ENCODE measurements around the gene TPP2.

TPP2 gene

DNA sequence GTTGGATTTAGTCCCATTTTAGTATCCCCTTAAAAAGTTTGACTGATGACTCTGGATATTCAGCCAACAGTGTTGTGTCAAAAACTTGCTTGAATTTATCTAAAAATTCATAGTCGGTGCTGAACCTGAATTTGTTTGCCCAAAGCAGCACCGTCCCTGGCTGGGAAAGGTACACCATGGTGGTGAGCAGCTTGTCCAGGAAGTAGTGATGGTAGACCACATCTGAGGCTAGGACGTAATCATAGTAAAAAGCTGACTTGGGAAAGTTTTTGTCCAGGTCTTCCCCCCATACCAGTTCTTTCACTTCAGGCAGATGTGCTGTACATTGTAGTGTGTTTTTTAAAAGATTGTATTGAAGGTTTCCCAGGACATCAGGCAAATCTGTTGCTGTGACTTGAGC lies 89.2 kb downstream of the TPP2 start:
- H3K4me3 ChIP-seq (ENCODE audit: low read length), result no peak overlapping the region
- TF ChIP-seq, protein P1, sequence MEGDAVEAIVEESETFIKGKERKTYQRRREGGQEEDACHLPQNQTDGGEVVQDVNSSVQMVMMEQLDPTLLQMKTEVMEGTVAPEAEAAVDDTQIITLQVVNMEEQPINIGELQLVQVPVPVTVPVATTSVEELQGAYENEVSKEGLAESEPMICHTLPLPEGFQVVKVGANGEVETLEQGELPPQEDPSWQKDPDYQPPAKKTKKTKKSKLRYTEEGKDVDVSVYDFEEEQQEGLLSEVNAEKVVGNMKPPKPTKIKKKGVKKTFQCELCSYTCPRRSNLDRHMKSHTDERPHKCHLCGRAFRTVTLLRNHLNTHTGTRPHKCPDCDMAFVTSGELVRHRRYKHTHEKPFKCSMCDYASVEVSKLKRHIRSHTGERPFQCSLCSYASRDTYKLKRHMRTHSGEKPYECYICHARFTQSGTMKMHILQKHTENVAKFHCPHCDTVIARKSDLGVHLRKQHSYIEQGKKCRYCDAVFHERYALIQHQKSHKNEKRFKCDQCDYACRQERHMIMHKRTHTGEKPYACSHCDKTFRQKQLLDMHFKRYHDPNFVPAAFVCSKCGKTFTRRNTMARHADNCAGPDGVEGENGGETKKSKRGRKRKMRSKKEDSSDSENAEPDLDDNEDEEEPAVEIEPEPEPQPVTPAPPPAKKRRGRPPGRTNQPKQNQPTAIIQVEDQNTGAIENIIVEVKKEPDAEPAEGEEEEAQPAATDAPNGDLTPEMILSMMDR (conservative IDR thresholded peaks at IDR 0.05; ENCODE audit: low read depth, low read length), result no peak
- no peak for DNase-seq (ENCODE audit: low read depth)

DNA sequence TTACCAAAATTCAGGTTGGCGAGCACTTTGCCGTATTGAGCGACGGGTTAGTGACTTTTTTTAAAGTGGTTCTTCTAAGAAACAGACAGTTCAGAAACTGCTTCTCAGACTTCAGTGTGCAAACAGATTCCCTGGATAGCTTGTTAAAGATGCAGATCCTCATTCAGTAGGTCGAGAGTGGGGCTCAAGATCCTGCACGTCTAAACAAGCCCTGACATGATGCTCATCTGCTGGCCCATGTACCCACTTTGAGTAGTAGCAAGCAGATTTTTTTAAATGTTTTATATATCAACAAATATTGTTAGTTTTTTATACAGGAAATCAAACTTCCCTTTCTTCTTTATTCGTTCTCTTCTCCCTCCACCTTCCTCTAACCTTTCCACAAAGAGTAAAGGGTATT lies 90.7 kb downstream of the TPP2 start:
- TF ChIP-seq, protein P1 (conservative IDR thresholded peaks at IDR 0.05; ENCODE audit: low read depth, low read length), result no peak

DNA sequence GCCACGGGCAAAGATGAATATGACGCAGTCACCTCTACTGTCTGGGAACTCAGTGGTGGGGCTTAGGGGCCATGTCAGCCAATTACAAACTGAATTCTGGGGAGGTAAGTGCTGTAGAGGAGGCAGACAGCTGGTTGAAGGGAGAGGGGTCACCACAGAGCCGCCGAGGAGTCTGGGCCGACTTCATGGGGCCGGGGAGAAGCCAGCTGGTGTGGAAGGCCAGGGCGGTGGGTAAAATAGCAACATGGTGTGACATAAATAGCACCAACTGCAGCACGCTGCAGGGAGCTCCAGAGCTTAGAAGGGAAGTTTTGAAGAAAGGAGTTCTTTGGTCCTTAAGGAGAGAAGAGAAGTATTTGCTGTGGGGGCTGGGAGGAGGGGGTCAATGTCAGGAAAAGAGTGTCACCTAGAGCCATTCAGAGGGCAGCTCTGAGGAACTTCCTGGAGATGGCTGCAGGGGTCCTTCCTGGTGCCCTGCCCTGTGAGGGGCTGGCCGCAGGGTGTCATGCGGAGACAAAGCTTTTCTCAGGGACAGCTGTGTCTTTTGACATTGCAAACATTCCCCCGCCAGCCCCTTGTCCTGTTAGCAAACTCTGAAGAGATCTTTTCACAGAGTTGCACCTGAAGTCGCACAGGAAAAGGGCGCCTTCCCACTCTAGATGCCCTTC lies 91.7 kb downstream of the TPP2 start:
- no peak for DNase-seq (ENCODE audit: low read depth)
- H3K4me3 ChIP-seq (ENCODE audit: low read length), result no peak overlapping the region
- TF ChIP-seq, protein P1 (conservative IDR thresholded peaks at IDR 0.05; ENCODE audit: low read depth, low read length), result no peak

More for the DNA sequence above, 90.7 kb downstream of the TPP2 start:
- no peak overlapping the region for H3K4me3 ChIP-seq (ENCODE audit: low read length)
- no peak for DNase-seq (ENCODE audit: low read depth)

DNA sequence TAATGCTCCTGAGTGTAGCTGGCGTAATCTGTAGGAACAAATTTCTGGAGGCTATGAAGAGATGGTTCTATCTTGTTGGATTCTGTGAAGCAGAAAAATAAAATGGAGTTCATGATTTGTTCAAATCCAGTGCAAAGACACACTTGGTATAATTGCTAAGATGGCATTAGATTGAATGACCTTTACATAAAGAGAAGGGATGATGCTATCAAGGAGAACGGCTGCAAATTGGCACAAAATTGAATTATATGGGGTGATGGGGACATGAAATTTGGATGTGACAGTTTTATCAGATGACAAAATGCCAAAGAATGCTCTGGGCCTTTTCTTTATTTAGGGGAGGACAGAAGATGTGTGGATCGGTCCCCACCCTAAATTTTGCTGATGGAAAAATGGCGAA lies 94.1 kb downstream of the TPP2 start:
- TF ChIP-seq, protein P1 (conservative IDR thresholded peaks at IDR 0.05; ENCODE audit: low read depth, low read length), result no peak
- no peak overlapping the region for H3K4me3 ChIP-seq (ENCODE audit: low read length)
- DNase-seq (ENCODE audit: low read depth), result no peak

DNA sequence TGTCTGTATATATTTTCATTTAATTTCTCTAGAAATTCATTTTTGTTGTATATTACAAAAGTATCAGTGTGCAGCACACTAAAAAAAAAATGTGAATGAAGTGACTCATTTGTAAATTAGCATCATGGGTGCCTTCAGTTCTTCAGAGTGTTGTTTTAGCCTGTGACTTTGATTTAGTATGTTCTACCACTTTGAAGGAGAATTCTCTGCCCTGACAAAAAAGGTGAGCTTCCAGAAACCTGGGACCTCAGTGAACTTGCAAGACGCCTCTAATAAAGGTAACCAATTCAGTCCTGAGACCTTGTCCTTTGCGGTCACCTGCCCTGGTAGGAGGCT lies 95.7 kb downstream of the TPP2 start:
- no peak for DNase-seq (ENCODE audit: low read depth)
- TF ChIP-seq, protein P1 (conservative IDR thresholded peaks at IDR 0.05; ENCODE audit: low read depth, low read length), result no peak
- no peak overlapping the region for H3K4me3 ChIP-seq (ENCODE audit: low read length)

DNA sequence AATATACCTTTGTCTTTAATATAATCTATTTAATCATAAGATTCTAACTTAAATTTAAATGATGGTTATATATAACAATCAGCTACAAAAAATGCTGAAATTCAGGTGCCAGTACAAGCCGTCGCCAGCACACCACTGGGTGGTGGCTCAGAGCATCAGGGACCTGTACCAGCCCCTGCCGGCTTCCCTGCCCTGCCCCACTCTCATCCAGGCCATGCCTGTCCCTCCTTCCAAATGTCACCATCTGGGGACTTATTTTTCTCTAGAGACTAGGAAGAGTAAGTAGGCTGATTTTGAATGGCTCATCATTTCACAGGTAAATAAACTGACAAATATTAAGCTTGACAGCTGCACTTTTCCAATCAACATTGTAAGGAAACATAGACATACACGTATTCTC lies 96.5 kb downstream of the TPP2 start:
- no peak for DNase-seq (ENCODE audit: low read depth)
- TF ChIP-seq, protein P1 (conservative IDR thresholded peaks at IDR 0.05; ENCODE audit: low read depth, low read length), result no peak
- H3K4me3 ChIP-seq (ENCODE audit: low read length), result no peak overlapping the region

DNA sequence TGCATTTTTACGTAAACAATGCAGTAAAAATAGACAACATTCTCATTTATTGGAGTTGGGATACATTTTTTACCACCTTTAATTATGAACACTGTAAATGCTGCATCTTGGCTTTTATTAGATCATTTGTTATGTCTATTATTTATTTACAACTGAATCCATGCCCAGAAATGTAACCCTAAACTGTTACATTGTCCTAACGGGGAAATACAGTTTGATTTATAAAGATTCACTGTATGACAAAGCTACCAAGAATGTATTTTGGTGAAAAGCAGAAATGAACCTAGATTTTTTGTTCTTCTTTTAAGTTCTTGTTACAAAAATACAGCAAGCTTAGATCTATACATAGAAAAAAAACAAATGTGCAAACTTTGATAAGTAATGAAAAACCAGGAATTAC lies 97.0 kb downstream of the TPP2 start:
- TF ChIP-seq, protein P1 (conservative IDR thresholded peaks at IDR 0.05; ENCODE audit: low read depth, low read length), result no peak
- no peak overlapping the region for H3K4me3 ChIP-seq (ENCODE audit: low read length)
- no peak for DNase-seq (ENCODE audit: low read depth)

All from retinal pigment epithelial cell (primary cell).